SK-N-SH (cell line): ENCODE results near the gene MAP4K3.

Experiments used
- CHD2 ChIP-seq: fragments of 150-350 bp; IDR thresholded peaks from 2 replicates; pipeline ENCODE4 v1.6.1; 2018; ENCODE audit warnings: low read length; ENCODE audit not compliant: partially characterized antibody
- CTCF ChIP-seq: fragments of 200-600 bp; sonication (generic); IDR thresholded peaks from 2 replicates; pipeline ENCODE4 v1.6.1; 2017; ENCODE audit warnings: antibody characterized with exemption, mild to moderate bottlenecking, moderate library complexity
- JUND ChIP-seq: IDR thresholded peaks from 2 replicates; pipeline ENCODE4 v1.4.0; 2012
- PBX3 ChIP-seq: IDR thresholded peaks from 2 replicates; pipeline ENCODE4; 2012
- POLR2AphosphoS5 ChIP-seq: IDR thresholded peaks from 2 replicates; pipeline ENCODE4 v1.6.1; 2012; ENCODE audit warnings: low read depth, low read length
- SMC3 ChIP-seq: IDR thresholded peaks from 2 replicates; pipeline ENCODE4 v1.6.1; 2012; ENCODE audit warnings: low read depth, low read length, improper control_type of control experiment
- ZBTB33 ChIP-seq: IDR thresholded peaks from 2 replicates; pipeline ENCODE4 v1.4.0; 2012; ENCODE audit warnings: low read depth, borderline replicate concordance

GRCh38 chr2:39202639-39203369, 234.3 kb downstream of the MAP4K3 start:
- TF ChIP-seq PBX3 (no peak), SMC3 (no peak), CTCF (no peak), ZBTB33 (no peak), POLR2AphosphoS5 (no peak), CHD2 (no peak), JUND (no peak)
